ENCODE results near the gene RALGPS1.

Gene RALGPS1

GRCh38 chr9:127135056-127135745 is 220.6 kb downstream of the RALGPS1 start:
- Histone ChIP-seq H3K27me3 (ENCODE audit: control insufficient read depth, insufficient read depth, low read length) (no peaks in the 10 kb centered on the region), H3K4me3 (ENCODE audit: low read length) (no peak overlapping the region), H3K9me3 (ENCODE audit: control insufficient read depth, low read depth, low read length) (no peaks in the 10 kb centered on the region), H3K36me3 (ENCODE audit: control insufficient read depth, low read depth, low read length) (no peaks in the 10 kb centered on the region), H3K9ac (ENCODE audit: low read length) (no peak overlapping the region), H3K4me1 (ENCODE audit: control insufficient read depth, low read depth, low read length) (peaks cover 19% of the 10 kb centered on the region), H3K27ac (ENCODE audit: low read length) (no peak overlapping the region)

- Histone ChIP-seq H3K9me3 (ENCODE audit: control insufficient read depth, low read depth, low read length) (no peaks in the 10 kb centered on the region), H3K27me3 (ENCODE audit: control insufficient read depth, insufficient read depth, low read length) (no peaks in the 10 kb centered on the region), H3K4me1 (ENCODE audit: control insufficient read depth, low read depth, low read length) (peaks cover 19% of the 10 kb centered on the region), H3K36me3 (ENCODE audit: control insufficient read depth, low read depth, low read length) (no peaks in the 10 kb centered on the region), H3K4me3 (ENCODE audit: low read length) (no peak overlapping the region), H3K9ac (ENCODE audit: low read length) (no peak overlapping the region), H3K27ac (ENCODE audit: low read length) (no peak overlapping the region)
Observed at GRCh38 chr9:127136081-127136879, 221.7 kb downstream of the RALGPS1 start.

- H3K4me3 ChIP-seq (ENCODE audit: low read length): no peak overlapping the region
- no peaks in the 10 kb centered on the region for H3K27me3 ChIP-seq (ENCODE audit: control insufficient read depth, insufficient read depth, low read length)
- no peak overlapping the region for H3K9ac ChIP-seq (ENCODE audit: low read length)
- H3K27ac ChIP-seq (ENCODE audit: low read length): no peak overlapping the region
- no peaks in the 10 kb centered on the region for H3K36me3 ChIP-seq (ENCODE audit: control insufficient read depth, low read depth, low read length)
- no peaks in the 10 kb centered on the region for H3K9me3 ChIP-seq (ENCODE audit: control insufficient read depth, low read depth, low read length)
- H3K4me1 ChIP-seq (ENCODE audit: control insufficient read depth, low read depth, low read length): peaks cover 18% of the 10 kb centered on the region
Observed at GRCh38 chr9:127136880-127137639, 222.5 kb downstream of the RALGPS1 start.

- Histone ChIP-seq H3K4me3 (ENCODE audit: low read length) (no peak overlapping the region), H3K27ac (ENCODE audit: low read length) (no peak overlapping the region), H3K27me3 (ENCODE audit: control insufficient read depth, insufficient read depth, low read length) (no peaks in the 10 kb centered on the region), H3K4me1 (ENCODE audit: control insufficient read depth, low read depth, low read length) (peaks cover 23% of the 10 kb centered on the region), H3K9me3 (ENCODE audit: control insufficient read depth, low read depth, low read length) (no peaks in the 10 kb centered on the region), H3K9ac (ENCODE audit: low read length) (no peak overlapping the region), H3K36me3 (ENCODE audit: control insufficient read depth, low read depth, low read length) (no peaks in the 10 kb centered on the region)
Observed at GRCh38 chr9:127137640-127138360, 223.2 kb downstream of the RALGPS1 start.

GRCh38 chr9:127138444-127138843 is 223.9 kb downstream of the RALGPS1 start:
- H3K27me3 ChIP-seq (ENCODE audit: control insufficient read depth, insufficient read depth, low read length): no peaks in the 10 kb centered on the region

GRCh38 chr9:127139071-127139731 is 224.6 kb downstream of the RALGPS1 start:
- peaks cover 17% of the 10 kb centered on the region for H3K4me1 ChIP-seq (ENCODE audit: control insufficient read depth, low read depth, low read length)
- H3K4me3 ChIP-seq (ENCODE audit: low read length): no peak overlapping the region
- H3K9me3 ChIP-seq (ENCODE audit: control insufficient read depth, low read depth, low read length): no peaks in the 10 kb centered on the region
- H3K9ac ChIP-seq (ENCODE audit: low read length): no peak overlapping the region
- H3K36me3 ChIP-seq (ENCODE audit: control insufficient read depth, low read depth, low read length): no peaks in the 10 kb centered on the region
- H3K27me3 ChIP-seq (ENCODE audit: control insufficient read depth, insufficient read depth, low read length): no peaks in the 10 kb centered on the region
- no peak overlapping the region for H3K27ac ChIP-seq (ENCODE audit: low read length)

More at GRCh38 chr9:127138444-127138843, 223.9 kb downstream of the RALGPS1 start:
- H3K9ac ChIP-seq (ENCODE audit: low read length): no peak overlapping the region
- H3K27ac ChIP-seq (ENCODE audit: low read length): no peak overlapping the region
- H3K4me3 ChIP-seq (ENCODE audit: low read length): no peak overlapping the region
- no peaks in the 10 kb centered on the region for H3K9me3 ChIP-seq (ENCODE audit: control insufficient read depth, low read depth, low read length)
- H3K4me1 ChIP-seq (ENCODE audit: control insufficient read depth, low read depth, low read length): peaks cover 23% of the 10 kb centered on the region
- no peaks in the 10 kb centered on the region for H3K36me3 ChIP-seq (ENCODE audit: control insufficient read depth, low read depth, low read length)

- Histone ChIP-seq H3K27ac (ENCODE audit: low read length) (no peak overlapping the region), H3K27me3 (ENCODE audit: control insufficient read depth, insufficient read depth, low read length) (no peaks in the 10 kb centered on the region), H3K4me3 (ENCODE audit: low read length) (no peak overlapping the region), H3K9ac (ENCODE audit: low read length) (no peak overlapping the region), H3K36me3 (ENCODE audit: control insufficient read depth, low read depth, low read length) (no peaks in the 10 kb centered on the region), H3K9me3 (ENCODE audit: control insufficient read depth, low read depth, low read length) (no peaks in the 10 kb centered on the region), H3K4me1 (ENCODE audit: control insufficient read depth, low read depth, low read length) (peaks cover 17% of the 10 kb centered on the region)
Observed at GRCh38 chr9:127139775-127140174, 225.2 kb downstream of the RALGPS1 start.

- Histone ChIP-seq H3K9ac (ENCODE audit: low read length) (no peak overlapping the region), H3K36me3 (ENCODE audit: control insufficient read depth, low read depth, low read length) (no peaks in the 10 kb centered on the region), H3K27me3 (ENCODE audit: control insufficient read depth, insufficient read depth, low read length) (no peaks in the 10 kb centered on the region), H3K4me3 (ENCODE audit: low read length) (no peak overlapping the region), H3K9me3 (ENCODE audit: control insufficient read depth, low read depth, low read length) (no peaks in the 10 kb centered on the region), H3K27ac (ENCODE audit: low read length) (no peak overlapping the region), H3K4me1 (ENCODE audit: control insufficient read depth, low read depth, low read length) (peaks cover 17% of the 10 kb centered on the region)
Observed at GRCh38 chr9:127140181-127140580, 225.6 kb downstream of the RALGPS1 start.

GRCh38 chr9:127140842-127141675 is 226.5 kb downstream of the RALGPS1 start:
- no peaks in the 10 kb centered on the region for H3K36me3 ChIP-seq (ENCODE audit: control insufficient read depth, low read depth, low read length)
- H3K27me3 ChIP-seq (ENCODE audit: control insufficient read depth, insufficient read depth, low read length): no peaks in the 10 kb centered on the region
- no peak overlapping the region for H3K4me3 ChIP-seq (ENCODE audit: low read length)
- H3K9ac ChIP-seq (ENCODE audit: low read length): no peak overlapping the region
- H3K27ac ChIP-seq (ENCODE audit: low read length): no peak overlapping the region
- H3K9me3 ChIP-seq (ENCODE audit: control insufficient read depth, low read depth, low read length): no peaks in the 10 kb centered on the region
- H3K4me1 ChIP-seq (ENCODE audit: control insufficient read depth, low read depth, low read length): peaks cover 17% of the 10 kb centered on the region

GRCh38 chr9:127142291-127142690 is 227.7 kb downstream of the RALGPS1 start:
- Histone ChIP-seq H3K9ac (ENCODE audit: low read length) (no peak overlapping the region), H3K4me3 (ENCODE audit: low read length) (no peak overlapping the region), H3K36me3 (ENCODE audit: control insufficient read depth, low read depth, low read length) (no peaks in the 10 kb centered on the region), H3K27ac (ENCODE audit: low read length) (no peak overlapping the region), H3K9me3 (ENCODE audit: control insufficient read depth, low read depth, low read length) (no peaks in the 10 kb centered on the region), H3K4me1 (ENCODE audit: control insufficient read depth, low read depth, low read length) (peaks cover 17% of the 10 kb centered on the region), H3K27me3 (ENCODE audit: control insufficient read depth, insufficient read depth, low read length) (no peaks in the 10 kb centered on the region)

All from iPS-18a (cell line).